Liver (tissue), 9 donors: ENCODE measurements around the gene DIP2B. TPM values are rescaled to one million over a fixed set of nuclear protein-coding genes. Genes with fewer than 3 reads are reported as not detected.

ENCODE experiments used
- DNase-seq: peaks from one replicate; pipeline ENCODE4 v3.0.0-alpha.2; 2017; ENCODE audit warnings: low spot score
- H3K27ac ChIP-seq, 2 donors: one replicate each; pipeline ENCODE4 v1.7.0; 2013; ENCODE audit warnings: inconsistent platforms in 2 of 2, low read length in 2 of 2, control low read depth in 1 of 2, low read depth in 1 of 2, mild to moderate bottlenecking in 1 of 2
- H3K27me3 ChIP-seq, 4 donors: one replicate each; pipeline versions ENCODE4 v1.6.1 to v1.7.0; 2013; ENCODE audit warnings: low read length in 3 of 4, inconsistent platforms in 1 of 4, mild to moderate bottlenecking in 1 of 4, moderate library complexity in 1 of 4; ENCODE audit not compliant: control insufficient read depth in 4 of 4, insufficient read depth in 4 of 4
- H3K36me3 ChIP-seq, 4 donors: one replicate each; pipeline versions ENCODE4 v1.6.1 to v1.7.0; 2013; ENCODE audit warnings: low read length in 3 of 4, mild to moderate bottlenecking in 3 of 4, low read depth in 1 of 4, moderate library complexity in 1 of 4; ENCODE audit not compliant: control insufficient read depth in 4 of 4, insufficient read depth in 3 of 4
- H3K4me1 ChIP-seq, 4 donors: one replicate each; pipeline versions ENCODE4 v1.6.1 to v1.7.0; 2013; ENCODE audit warnings: low read length in 3 of 4, mild to moderate bottlenecking in 3 of 4, moderate library complexity in 1 of 4; ENCODE audit not compliant: control insufficient read depth in 4 of 4, insufficient read depth in 4 of 4
- H3K4me3 ChIP-seq, 3 donors: one replicate each; pipeline versions ENCODE4 v1.6.1 to v1.7.0; 2013; ENCODE audit warnings: low read length in 3 of 3, control low read depth in 1 of 3, low read depth in 1 of 3, mild to moderate bottlenecking in 1 of 3
- H3K9ac ChIP-seq, 2 donors: one replicate each; pipeline ENCODE4 v1.7.0; 2013; ENCODE audit warnings: low read length in 2 of 2, mild to moderate bottlenecking in 2 of 2, moderate library complexity in 2 of 2, control low read depth in 1 of 2, low read depth in 1 of 2
- H3K9me3 ChIP-seq, 4 donors: one replicate each; pipeline versions ENCODE4 v1.6.1 to v1.7.0; 2013; ENCODE audit warnings: low read length in 3 of 4; ENCODE audit not compliant: control insufficient read depth in 4 of 4
- FOXA1 ChIP-seq: IDR thresholded peaks from 2 replicates; pipeline ENCODE4 v1.6.1; 2016; ENCODE audit warnings: antibody characterized with exemption
- FOXA2 ChIP-seq: IDR thresholded peaks from 2 replicates; pipeline ENCODE4 v1.6.1; 2016; ENCODE audit warnings: antibody characterized with exemption
- HNF4A ChIP-seq, 2 donors: conservative IDR thresholded peaks; 2 replicates each; pipeline ENCODE4 v1.6.1; 2016; ENCODE audit warnings: antibody characterized with exemption in 2 of 2, mild to moderate bottlenecking in 2 of 2
- JUND ChIP-seq, 2 donors: IDR thresholded peaks; 2 replicates each; pipeline ENCODE4 v1.6.1; 2016; ENCODE audit warnings: antibody characterized with exemption in 2 of 2
- NR2F2 ChIP-seq: IDR thresholded peaks from 2 replicates; pipeline ENCODE4 v1.6.1; 2016; ENCODE audit warnings: antibody characterized with exemption
- RAD21 ChIP-seq, 2 donors: IDR thresholded peaks; 2 replicates each; pipeline ENCODE4 v1.6.1; 2016; ENCODE audit warnings: antibody characterized with exemption in 2 of 2, mild to moderate bottlenecking in 2 of 2
- RXRA ChIP-seq, 2 donors: IDR thresholded peaks; 2 replicates each; pipeline ENCODE4 v1.6.1; 2017 to 2018; ENCODE audit warnings: antibody characterized with exemption in 2 of 2, mild to moderate bottlenecking in 1 of 2
- YY1 ChIP-seq: IDR thresholded peaks from 2 replicates; pipeline ENCODE4 v1.6.1; 2016; ENCODE audit warnings: antibody characterized with exemption, mild to moderate bottlenecking
- ZBTB33 ChIP-seq: IDR thresholded peaks from 2 replicates; pipeline ENCODE4 v1.6.1; 2016; ENCODE audit warnings: antibody characterized with exemption
- WGBS: extraction: QIAGEN DNeasy Blood & Tissue Kit; methylation state at CpG from one replicate; pipeline ENCODE4 v1.1.7; 2013; 5-methylcytosine and 5-hydroxymethylcytosine counted together
- polyA plus RNA-seq, 2 donors: library from polyadenylated mRNA; stranded (reverse) in 1 of 2; unstranded in 1 of 2; fragments of 200-250 nt in 1 of 2; fragments of >200 nt in 1 of 2; fragmentation: Nextera tagmentation in 1 of 2; extraction: Ambion mirVana in 1 of 2; gene quantifications; one replicate each; pipeline versions ENCODE4 v1.2.1 to v1.2.3, GENCODE V29; 2013 to 2015
- total RNA-seq, 2 donors: library from RNA; depleted of rRNA; stranded (reverse); fragments of >200 nt; gene quantifications; one replicate each; pipeline ENCODE4 v1.2.3, GENCODE V29; 2014
- TF ChIP-seq, protein P1 (sequence below): fragments of 150-350 bp; IDR thresholded peaks from 2 replicates; pipeline ENCODE4 v1.5.1; 2017; ENCODE audit warnings: improper control_type of control experiment, low read depth, low read length; ENCODE audit not compliant: missing input control
- TF ChIP-seq, protein P2 (sequence below): IDR thresholded peaks from 2 replicates; pipeline ENCODE4 v1.6.1; 2016; ENCODE audit warnings: antibody characterized with exemption
- donor health status: healthy.
- donor health status: healthy.
- donor health status: healthy.
- donor health status: healthy.
- donor health status: healthy.

The DIP2B gene
- total and polyA plus RNA-seq, 4 donors, result 4.8 to 30.7 (median 13.8) TPM

GRCh38 chr12:50621399-50622300 lies 116.9 kb downstream of the DIP2B start:
- Histone ChIP-seq H3K36me3 (no peaks in the 10 kb centered on the region), H3K27ac (no peak overlapping the region), H3K4me1 (peaks cover 3 to 35% (median 25%) of the 10 kb centered on the region in 4 donors), H3K4me3 (no peak overlapping the region), H3K27me3 (no peaks in the 10 kb centered on the region), H3K9ac (no peak overlapping the region), H3K9me3 (no peaks in the 10 kb centered on the region)
- TF ChIP-seq RXRA (IDR thresholded peaks at IDR 0.05), result no peak
- no peak for TF ChIP-seq JUND (IDR thresholded peaks at IDR 0.05)
- TF ChIP-seq HNF4A (conservative IDR thresholded peaks at IDR 0.05), result peak in 1 of 2 donors; percentile 13
- no peak for TF ChIP-seq ZBTB33
- TF ChIP-seq, protein P1, sequence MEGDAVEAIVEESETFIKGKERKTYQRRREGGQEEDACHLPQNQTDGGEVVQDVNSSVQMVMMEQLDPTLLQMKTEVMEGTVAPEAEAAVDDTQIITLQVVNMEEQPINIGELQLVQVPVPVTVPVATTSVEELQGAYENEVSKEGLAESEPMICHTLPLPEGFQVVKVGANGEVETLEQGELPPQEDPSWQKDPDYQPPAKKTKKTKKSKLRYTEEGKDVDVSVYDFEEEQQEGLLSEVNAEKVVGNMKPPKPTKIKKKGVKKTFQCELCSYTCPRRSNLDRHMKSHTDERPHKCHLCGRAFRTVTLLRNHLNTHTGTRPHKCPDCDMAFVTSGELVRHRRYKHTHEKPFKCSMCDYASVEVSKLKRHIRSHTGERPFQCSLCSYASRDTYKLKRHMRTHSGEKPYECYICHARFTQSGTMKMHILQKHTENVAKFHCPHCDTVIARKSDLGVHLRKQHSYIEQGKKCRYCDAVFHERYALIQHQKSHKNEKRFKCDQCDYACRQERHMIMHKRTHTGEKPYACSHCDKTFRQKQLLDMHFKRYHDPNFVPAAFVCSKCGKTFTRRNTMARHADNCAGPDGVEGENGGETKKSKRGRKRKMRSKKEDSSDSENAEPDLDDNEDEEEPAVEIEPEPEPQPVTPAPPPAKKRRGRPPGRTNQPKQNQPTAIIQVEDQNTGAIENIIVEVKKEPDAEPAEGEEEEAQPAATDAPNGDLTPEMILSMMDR, result no peak
- TF ChIP-seq, protein P2, sequence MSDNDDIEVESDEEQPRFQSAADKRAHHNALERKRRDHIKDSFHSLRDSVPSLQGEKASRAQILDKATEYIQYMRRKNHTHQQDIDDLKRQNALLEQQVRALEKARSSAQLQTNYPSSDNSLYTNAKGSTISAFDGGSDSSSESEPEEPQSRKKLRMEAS, result no peak
- whole genome bisulfite sequencing, result 59% methylated on average over 8 of the region's 8 CpGs
- no peak for DNase-seq

DNA sequence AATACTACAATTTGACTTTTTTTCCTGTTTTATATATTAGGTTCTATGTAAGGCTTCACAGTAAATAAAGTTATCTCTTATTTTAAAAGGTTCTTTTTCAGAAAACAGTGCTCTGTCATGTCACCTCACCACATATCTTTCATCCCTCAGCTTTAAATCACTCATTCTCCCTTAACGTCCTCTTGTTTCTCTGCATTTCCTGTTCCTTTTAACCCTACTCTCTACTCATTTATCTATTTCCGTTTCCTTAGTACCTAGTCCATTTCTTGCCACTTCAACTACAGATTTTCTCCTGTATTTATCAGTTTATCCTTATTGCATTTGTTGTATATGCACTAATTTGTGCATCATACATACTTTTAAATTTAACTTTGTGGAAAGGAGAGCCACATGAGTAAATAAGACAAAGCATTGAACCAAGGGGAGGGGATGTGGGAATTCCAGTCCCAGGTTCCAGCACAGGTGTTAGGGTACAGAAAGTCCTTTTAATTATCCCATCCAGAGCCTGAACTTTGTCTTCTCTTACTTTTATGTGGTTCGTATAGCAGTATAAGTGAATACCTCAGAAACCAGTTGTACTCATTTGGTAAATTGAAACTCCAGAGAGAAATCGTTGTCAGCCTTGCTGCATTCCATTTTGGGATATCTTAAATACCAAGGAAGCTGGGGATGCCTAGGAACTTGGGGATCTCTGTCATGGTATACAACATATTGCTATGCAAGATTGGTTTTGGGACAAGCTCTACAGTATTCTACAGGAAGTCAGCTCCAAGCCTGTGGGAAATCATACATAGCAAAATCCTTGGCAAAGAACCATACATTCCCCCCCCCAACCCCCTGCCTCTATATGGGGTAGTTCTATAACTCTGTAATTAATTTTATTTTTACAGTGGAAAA lies 120.5 kb downstream of the DIP2B start:
- DNase-seq, result no peak
- 66% methylated on average over 4 of the region's 4 CpGs for WGBS
- Histone ChIP-seq H3K27ac (no peak overlapping the region), H3K4me3 (no peak overlapping the region), H3K9me3 (no peaks in the 10 kb centered on the region), H3K4me1 (peaks cover 3 to 33% (median 25%) of the 10 kb centered on the region in 4 donors), H3K9ac (no peak overlapping the region), H3K27me3 (no peaks in the 10 kb centered on the region), H3K36me3 (peaks cover 0 to 17% (median 15%) of the 10 kb centered on the region in 4 donors)
- TF ChIP-seq, protein P2, result no peak
- no peak for TF ChIP-seq YY1
- no peak for TF ChIP-seq JUND (IDR thresholded peaks at IDR 0.05)
- TF ChIP-seq FOXA2, result no peak
- no peak for TF ChIP-seq ZBTB33
- TF ChIP-seq NR2F2, result no peak
- no peak for TF ChIP-seq RAD21 (IDR thresholded peaks at IDR 0.05)
- no peak for TF ChIP-seq RXRA (IDR thresholded peaks at IDR 0.05)
- no peak for TF ChIP-seq FOXA1
